Spleen (tissue), 7 donors: ENCODE results near the gene KRTAP4-7.
"Not testable (repeated sequence)": the region's sequence is repeated elsewhere in the genome, so short reads cannot be mapped to it uniquely, and the experiment has no call there.

ENCODE experiments used
- POLR2A ChIP-seq, 3 donors: fragments of 450-650 bp; IDR thresholded peaks; one replicate each; pipeline ENCODE4 v1.5.1; 2017; ENCODE audit warnings: antibody characterized with exemption in 3 of 3, mild to moderate bottlenecking in 1 of 3
- POLR2AphosphoS5 ChIP-seq, 3 donors: sonication (generic); formaldehyde crosslinking; IDR thresholded peaks; one replicate each; pipeline ENCODE4 v1.5.1; 2017; ENCODE audit warnings: antibody characterized with exemption in 3 of 3
- TF ChIP-seq, protein P1 (sequence below), 11 experiments: fragments of 200-600 bp in 7 of 11; fragments of 450-650 bp in 4 of 11; sonication (generic) in 4 of 11; IDR thresholded peaks in 8 of 11; conservative IDR thresholded peaks in 3 of 11; 1 replicate in 7 of 11; 2 replicates in 4 of 11; pipeline versions ENCODE4 v1.4.0 to v1.8.0; 2016 to 2021; ENCODE audit warnings: antibody characterized with exemption in 11 of 11, inconsistent platforms in 4 of 11, mild to moderate bottlenecking in 1 of 11
- donor health status: DM: no; HTN: no; CAD: no; lungs with moderate emphysema.
- donor health status: DM: no; HTN: no; CAD: no.
- donor health status: DM: no; HTN: no; CAD: no.

DNA sequence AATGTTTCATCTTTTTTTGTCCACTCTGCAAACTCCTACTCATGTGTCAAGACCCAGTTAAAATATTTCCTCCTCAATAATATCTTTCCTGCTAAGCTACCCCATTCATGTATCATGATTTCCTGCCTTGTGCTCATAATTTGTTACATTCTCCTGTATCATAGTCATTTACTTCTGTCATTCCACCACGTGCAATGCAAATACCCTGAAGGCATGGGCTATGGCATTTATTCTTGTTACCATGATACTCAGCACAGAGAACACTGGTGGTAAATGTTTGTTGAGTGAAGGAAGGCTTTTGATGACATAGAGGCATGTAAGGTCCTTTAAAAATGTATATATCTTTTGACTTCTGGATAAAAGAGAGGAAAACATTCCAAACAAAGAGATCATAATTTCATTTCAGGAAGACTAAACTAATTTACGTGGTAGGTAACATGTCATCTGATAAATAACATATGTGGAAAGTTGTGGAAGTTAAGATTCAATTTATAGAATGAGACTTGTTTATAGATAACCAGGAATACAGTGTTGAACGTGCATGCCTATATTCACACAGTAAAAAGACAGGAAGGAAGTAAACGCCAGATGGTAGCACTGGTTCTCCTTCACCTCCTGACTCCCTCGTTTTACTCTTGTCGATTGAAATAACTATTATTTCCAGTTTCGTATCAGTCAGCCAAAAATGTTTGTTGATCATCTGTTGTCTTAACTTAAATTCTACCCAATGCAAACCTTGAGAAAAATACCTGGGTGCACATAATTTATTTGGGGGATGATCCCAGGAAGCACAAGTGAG, 15.9 kb downstream of the KRTAP4-7 start:
- TF ChIP-seq POLR2A, POLR2AphosphoS5 (IDR thresholded peaks at IDR 0.05): not testable (repeated sequence)
- TF ChIP-seq, protein P1, sequence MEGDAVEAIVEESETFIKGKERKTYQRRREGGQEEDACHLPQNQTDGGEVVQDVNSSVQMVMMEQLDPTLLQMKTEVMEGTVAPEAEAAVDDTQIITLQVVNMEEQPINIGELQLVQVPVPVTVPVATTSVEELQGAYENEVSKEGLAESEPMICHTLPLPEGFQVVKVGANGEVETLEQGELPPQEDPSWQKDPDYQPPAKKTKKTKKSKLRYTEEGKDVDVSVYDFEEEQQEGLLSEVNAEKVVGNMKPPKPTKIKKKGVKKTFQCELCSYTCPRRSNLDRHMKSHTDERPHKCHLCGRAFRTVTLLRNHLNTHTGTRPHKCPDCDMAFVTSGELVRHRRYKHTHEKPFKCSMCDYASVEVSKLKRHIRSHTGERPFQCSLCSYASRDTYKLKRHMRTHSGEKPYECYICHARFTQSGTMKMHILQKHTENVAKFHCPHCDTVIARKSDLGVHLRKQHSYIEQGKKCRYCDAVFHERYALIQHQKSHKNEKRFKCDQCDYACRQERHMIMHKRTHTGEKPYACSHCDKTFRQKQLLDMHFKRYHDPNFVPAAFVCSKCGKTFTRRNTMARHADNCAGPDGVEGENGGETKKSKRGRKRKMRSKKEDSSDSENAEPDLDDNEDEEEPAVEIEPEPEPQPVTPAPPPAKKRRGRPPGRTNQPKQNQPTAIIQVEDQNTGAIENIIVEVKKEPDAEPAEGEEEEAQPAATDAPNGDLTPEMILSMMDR (IDR thresholded peaks at IDR 0.05 in 8 of 11, conservative IDR thresholded peaks at IDR 0.05 in 3 of 11), result not testable (repeated sequence)
